Measurements from ENCODE around the gene SSR4. TPM values are rescaled to one million over a fixed set of nuclear protein-coding genes. Genes with fewer than 3 reads are reported as not detected.
A peak's percentile ranks its signal among the peaks of the same experiment; 100 is the strongest.

SSR4 gene
- total and polyA plus RNA-seq, 2 of the 13 experiments (the other 11 are each of a cell fraction or from before 2014, with no cell fraction given) = 214 to 288 TPM

GRCh38 chrX:153794018-153794896, at the start of gene SSR4, which contains the start of gene IDH3G (continued):
- TF ChIP-seq, protein P1, sequence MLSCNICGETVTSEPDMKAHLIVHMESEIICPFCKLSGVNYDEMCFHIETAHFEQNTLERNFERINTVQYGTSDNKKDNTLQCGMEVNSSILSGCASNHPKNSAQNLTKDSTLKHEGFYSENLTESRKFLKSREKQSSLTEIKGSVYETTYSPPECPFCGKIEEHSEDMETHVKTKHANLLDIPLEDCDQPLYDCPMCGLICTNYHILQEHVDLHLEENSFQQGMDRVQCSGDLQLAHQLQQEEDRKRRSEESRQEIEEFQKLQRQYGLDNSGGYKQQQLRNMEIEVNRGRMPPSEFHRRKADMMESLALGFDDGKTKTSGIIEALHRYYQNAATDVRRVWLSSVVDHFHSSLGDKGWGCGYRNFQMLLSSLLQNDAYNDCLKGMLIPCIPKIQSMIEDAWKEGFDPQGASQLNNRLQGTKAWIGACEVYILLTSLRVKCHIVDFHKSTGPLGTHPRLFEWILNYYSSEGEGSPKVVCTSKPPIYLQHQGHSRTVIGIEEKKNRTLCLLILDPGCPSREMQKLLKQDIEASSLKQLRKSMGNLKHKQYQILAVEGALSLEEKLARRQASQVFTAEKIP (CRISPR knock-in tag; IDR thresholded peaks at IDR 0.05; ENCODE audit: borderline replicate concordance) = no peak
- TF ChIP-seq SETDB1 (CRISPR knock-in tag; IDR thresholded peaks at IDR 0.05; ENCODE audit: borderline replicate concordance) = no peak
- peak; percentile 75 for TF ChIP-seq HDAC1 (CRISPR knock-in tag; IDR thresholded peaks at IDR 0.05)
- no peak; the same call in 1 of the 2 replicates for TF ChIP-seq ZFP90 (CRISPR knock-in tag; IDR thresholded peaks at IDR 0.05; ENCODE audit: borderline replicate concordance)
- TF ChIP-seq BRD4 (CRISPR knock-in tag; IDR thresholded peaks at IDR 0.05) = no peak
- no peak for TF ChIP-seq PITX1 (CRISPR knock-in tag; IDR thresholded peaks at IDR 0.05)
- no peak for TF ChIP-seq CHCHD3 (CRISPR knock-in tag; IDR thresholded peaks at IDR 0.05)
- peak; percentile 67 for TF ChIP-seq YEATS4 (CRISPR knock-in tag; IDR thresholded peaks at IDR 0.05; ENCODE audit: borderline replicate concordance)
- TF ChIP-seq ZBTB46 (CRISPR knock-in tag; IDR thresholded peaks at IDR 0.05; ENCODE audit: borderline replicate concordance) = no peak
- TF ChIP-seq, protein P2, sequence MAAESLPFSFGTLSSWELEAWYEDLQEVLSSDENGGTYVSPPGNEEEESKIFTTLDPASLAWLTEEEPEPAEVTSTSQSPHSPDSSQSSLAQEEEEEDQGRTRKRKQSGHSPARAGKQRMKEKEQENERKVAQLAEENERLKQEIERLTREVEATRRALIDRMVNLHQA (CRISPR knock-in tag; IDR thresholded peaks at IDR 0.05) = no peak
- peak; percentile 10; the same call in 1 of the 2 replicates for TF ChIP-seq RERE (CRISPR knock-in tag; IDR thresholded peaks at IDR 0.05; ENCODE audit: low read depth)
- no peak for TF ChIP-seq NR3C1 (CRISPR knock-in tag; IDR thresholded peaks at IDR 0.05)
- TF ChIP-seq SP4 (CRISPR knock-in tag; IDR thresholded peaks at IDR 0.05) = peak; percentile 85
- peak; percentile 85; the same call in 1 of the 2 replicates for TF ChIP-seq ZBTB21 (CRISPR knock-in tag; IDR thresholded peaks at IDR 0.05)
- TF ChIP-seq ELF1 (CRISPR knock-in tag; IDR thresholded peaks at IDR 0.05) = peak; percentile 70
- TF ChIP-seq KDM2A (CRISPR knock-in tag; IDR thresholded peaks at IDR 0.05; ENCODE audit: borderline replicate concordance, low read depth) = peak; percentile 41; the same call in 1 of the 2 replicates
- 0 out of 2 replicates have a peak, but pooled peaks have one; percentile 56 for TF ChIP-seq MED1 (CRISPR knock-in tag; IDR thresholded peaks at IDR 0.05)
- TF ChIP-seq CENPBD1 (CRISPR knock-in tag; IDR thresholded peaks at IDR 0.05; ENCODE audit: borderline replicate concordance, low read depth) = no peak; the same call in 1 of the 2 replicates
- no peak for TF ChIP-seq ZSCAN25 (CRISPR knock-in tag; IDR thresholded peaks at IDR 0.05)
